HG03139 (cell line): ENCODE data around the gene CTDP1.

Source experiments
- ATAC-seq: cut with Tn5 transposase; IDR thresholded peaks from one replicate; pipeline ENCODE4 v1.9.1; 2021; ENCODE audit not compliant: unreplicated experiment

Gene CTDP1

DNA sequence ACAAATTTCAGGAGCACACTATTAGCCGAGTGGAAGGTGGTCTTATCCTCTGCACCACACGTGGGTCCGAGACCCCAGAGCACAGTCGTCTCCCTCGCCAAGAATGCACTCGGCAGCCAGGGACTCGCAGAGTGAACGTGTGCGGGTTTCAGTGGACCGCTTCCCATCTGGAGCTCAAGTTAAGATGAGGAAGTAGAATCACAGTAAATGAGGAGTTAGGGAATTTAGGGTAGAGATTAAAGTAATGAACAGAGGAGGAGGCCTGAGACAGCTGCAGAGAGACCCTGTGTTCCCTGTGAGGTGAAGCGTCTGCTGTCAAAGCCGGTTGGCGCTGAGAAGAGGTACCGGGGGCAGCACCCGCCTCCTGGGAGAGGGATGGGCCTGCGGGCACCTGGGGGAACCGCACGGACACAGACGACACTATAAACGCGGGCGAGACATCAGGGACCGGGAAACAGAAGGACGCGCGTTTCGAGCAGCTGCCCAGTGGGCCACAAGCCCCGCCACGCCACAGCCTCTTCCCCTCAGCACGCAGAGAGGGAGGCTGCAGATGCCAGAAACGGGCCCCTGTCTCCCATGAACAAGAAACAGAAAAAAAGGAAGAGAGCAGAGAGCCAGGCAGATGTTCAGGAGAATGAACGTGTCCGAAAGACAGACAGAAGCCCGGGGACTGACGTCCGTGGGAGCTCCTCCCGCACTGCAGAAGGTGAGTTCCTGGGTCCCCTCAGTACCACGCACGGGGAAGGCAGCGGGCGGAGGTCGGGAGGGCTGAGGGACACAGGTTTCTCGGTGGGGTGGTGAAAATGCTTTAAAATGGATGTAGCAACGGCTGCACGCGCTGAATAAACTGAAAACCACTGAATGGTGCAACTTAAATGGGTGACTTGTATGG, 112.7 kb downstream of the CTDP1 start:
- ATAC-seq: no peak

DNA sequence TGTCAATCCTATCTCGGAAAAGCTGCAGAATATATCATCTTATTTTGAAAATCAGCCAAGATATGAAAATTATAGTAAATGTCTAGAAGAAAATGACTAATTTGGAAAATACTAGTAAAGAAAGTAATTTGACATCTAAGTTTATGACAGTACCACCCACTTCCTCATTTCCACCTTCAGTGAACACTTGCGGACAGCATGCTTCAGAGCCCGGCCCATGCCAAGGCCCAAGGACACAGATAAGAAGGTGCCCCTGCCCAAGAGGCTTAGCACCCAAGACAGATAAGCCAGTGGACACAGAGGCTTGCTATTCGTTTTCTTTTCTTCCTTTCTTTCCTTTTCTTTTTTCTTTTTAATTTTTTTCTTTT, 113.4 kb downstream of the CTDP1 start:
- ATAC-seq: no peak

DNA sequence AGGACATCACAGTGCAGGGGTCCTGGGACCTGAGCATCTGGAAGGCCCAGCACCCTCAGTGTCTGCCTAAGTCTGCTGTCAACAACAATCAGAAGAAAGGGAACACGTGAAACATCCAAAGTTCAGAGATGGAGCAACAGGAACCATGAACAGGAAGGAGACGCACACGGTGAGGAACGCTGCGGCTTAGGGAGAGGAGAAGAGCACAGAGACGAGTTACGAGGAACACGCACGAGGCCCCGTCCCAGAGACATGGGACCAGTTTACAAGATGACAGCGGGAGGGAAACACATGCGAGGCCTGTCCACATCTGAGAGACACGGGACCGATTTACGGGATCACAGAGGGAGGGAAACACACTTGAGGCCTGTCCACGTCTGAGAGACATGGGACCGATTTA, 115.2 kb downstream of the CTDP1 start:
- ATAC-seq: no peak

DNA sequence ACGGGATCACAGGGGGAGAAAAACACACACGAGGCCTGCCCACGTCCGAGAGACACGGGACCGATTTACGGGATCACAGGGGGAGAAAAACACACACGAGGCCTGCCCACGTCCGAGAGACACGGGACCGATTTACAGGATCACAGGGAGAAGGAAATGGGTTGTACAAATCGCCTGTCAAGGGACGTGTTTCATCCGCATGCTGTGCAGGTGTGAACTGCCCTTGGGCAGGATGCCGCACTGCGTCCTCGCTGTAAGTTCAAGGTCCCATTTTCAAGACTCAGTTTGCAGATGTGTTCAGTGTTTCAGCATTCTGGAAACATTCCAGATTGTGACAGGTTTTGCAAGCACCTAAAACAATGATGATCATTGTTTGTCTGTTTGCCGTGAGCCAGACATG, 115.8 kb downstream of the CTDP1 start:
- no peak for ATAC-seq

DNA sequence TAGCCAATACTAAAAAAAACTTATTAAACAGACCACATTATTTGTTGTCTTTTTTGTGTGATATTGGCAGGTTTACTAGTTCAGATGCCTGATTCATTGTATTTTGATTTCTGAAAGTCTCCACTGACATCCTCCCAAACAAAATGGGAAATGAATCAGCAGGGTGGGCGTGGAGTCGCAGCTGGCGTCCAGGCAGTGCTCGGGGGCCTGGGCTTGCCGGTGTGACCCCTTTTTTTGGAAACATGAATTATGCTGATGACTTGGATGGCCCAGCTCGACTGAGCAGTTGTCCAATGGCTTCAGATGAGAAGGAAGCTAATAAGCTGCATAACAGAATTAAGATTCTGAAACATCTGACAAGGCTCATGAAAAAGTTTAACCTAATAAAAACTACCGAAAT, 116.4 kb downstream of the CTDP1 start:
- no peak for ATAC-seq

DNA sequence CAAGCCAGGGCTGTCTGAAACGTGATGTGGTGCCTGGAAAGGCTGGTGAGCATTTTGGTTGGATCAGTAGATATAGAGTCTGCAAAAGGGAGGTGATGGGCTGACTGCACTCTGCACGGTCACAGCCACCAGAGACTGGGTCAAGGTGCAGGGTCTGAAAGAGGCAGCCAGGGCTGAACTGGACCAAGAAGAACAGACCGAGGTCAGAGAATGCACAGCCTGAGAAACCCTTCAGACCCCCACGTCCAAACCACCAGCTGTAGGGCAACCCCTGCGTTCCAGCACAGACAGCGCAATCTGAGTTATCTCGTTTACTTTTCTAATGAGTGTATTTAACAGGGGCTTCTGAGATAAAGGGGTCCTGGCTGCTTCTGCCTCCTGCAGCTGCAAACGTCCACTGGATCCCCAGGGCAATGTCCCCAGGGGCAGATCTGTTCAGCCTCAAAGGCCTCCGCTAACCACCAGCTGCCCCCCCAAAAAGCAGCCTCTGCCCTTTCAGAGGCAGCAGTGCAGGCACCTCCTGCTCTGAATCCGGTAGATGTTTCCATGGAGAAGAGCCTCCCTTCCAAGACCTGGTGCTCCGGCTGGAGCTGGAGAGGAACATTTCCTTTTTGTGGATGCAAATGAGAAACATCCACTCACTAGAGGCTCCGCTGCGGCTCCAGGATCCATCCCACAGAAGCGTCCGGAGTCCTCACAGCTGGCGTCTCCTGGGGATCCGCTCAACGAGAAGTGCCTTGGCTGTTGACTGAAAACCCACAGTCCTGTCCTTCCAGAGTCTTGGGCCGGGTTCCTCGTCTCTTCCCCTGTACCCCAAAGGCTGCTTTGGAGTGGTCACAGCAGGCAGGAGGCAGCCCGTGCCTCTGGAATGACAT, 117.2 kb downstream of the CTDP1 start:
- no peak for ATAC-seq

DNA sequence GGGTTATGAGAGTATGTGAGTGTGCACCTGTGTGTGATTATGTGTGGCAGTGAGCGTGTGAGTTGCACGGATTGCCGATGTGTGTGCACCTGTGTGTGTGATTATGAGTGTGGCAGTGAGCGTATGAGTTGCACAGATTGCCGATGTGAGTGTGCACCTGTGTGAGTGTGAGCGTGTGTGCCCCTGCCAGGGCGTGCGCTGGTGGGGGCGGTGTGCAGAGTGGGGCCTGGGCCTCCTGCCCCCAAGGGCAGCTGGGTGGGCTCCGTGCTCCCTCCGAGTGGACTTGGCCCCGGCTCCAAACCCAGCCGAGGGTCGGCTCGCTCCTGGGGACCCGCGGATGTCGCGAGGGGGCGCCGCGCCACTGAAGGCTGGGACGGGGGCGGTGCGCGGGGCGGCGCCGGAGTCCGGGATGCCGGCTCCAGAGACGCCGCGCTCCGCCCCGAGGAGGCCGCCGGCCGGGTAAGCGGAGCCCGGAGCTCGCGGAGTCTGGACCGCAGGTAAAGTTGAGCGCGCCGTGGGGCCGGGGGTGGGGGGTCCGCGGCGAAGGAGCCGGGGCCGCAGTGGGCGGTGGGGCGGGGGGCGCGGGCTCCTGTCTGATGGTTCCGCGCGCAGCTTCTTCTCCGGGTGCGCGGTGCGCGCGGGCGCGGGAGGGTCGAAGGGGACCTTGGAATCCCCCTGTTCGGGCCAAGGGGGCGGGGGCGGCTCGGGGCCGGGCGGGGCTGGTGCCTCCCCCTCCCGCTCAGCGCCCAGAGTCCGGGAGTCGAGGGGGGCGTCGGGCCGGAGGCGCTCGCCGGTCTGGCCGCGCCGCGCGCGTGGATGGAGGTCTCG, 118.1 kb downstream of the CTDP1 start, which contains the start of gene KCNG2:
Gene KCNG2, plus strand, starts transcription at position 421 of the 828 bp plus-strand sequence. CDS start 65,730 bp downstream, outside the sequence.
- ATAC-seq: no peak

DNA sequence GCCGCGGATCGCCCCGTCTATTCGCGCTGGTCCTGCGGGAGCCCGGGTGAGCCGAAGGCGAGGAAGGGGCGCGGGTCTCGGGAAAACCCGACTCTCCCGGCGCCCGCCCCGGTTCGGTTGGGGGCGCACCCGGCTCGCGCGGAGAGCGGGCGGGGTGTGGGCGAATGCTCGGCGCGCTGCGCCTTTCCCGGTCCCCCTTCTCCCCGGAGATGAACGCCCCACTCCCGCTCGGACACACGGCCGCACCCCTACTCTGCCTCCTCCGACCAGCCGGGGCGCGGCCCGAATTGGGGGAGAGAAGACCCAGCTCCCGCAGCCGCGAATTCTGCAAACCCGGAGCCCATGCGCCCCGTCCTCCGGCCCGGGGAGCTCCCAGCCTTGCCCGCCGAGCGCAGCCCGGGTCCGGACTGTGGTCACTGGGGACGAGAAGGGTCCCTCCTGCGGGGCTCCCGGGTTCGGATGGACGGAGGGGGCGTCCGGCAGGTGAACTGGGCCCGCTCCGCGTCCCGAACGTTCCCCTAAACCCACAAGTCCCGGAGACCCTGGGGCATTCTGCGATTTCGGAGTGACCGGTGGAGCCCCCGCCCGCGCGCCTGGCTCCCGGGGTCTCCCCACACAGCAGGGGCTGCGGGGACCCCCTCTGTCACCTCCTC, 118.9 kb downstream of the CTDP1 start:
- ATAC-seq: no peak

DNA sequence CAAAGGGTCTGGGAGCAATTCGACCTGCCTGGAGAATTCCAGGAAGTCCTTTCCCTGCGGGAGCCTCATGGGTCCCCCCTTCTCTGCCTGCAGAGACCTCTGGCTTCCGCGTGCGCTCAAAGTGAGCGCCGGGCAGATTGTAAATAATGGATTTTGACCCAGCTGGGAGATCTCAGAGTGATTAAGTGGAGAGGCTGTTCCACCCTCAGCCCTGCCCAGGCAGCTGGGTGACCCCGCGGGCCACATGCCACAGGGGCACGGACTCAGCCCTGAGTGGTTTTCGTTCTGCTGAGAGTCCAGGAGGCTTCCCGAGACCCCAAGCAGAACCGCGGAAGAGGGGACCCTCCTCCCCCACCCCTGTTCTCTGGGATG, 119.4 kb downstream of the CTDP1 start:
- ATAC-seq: no peak

DNA sequence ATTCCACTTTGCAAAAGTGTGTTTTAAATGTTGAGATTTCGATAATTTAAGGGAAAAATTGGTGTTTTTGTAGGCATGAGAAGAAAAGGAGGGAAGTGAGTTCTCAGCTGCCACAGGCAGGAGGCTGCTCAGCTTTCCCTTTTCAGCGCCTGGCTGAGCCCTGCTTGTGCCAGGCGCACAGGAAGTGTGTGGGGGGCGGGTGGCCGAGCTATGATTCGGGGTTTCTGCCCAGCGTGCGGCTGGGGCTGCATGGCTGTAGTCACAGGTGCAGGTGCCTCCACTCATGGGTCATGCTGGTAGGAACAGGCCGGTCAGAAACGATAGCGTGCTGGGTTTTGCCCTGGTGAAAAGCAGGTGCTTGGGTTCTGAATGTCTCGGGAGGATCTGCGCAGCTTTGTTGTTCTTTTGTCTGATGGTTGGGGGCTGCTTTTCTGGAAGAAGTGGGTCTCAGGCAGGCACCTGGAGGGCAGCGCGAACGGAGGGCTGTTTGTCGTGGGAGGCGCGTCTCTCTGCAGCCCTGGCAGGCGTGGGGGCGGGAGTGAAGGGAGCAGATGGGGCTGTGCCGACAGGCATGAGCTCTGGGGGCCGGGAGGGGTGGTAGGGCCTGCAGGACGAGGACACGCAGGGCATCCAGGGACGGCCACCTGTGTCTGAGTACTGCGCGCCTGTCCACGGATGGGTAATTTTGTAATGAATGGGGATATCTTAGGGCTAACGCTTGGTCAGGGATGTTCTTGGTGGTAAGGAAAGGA, 120.2 kb downstream of the CTDP1 start:
- ATAC-seq: no peak

DNA sequence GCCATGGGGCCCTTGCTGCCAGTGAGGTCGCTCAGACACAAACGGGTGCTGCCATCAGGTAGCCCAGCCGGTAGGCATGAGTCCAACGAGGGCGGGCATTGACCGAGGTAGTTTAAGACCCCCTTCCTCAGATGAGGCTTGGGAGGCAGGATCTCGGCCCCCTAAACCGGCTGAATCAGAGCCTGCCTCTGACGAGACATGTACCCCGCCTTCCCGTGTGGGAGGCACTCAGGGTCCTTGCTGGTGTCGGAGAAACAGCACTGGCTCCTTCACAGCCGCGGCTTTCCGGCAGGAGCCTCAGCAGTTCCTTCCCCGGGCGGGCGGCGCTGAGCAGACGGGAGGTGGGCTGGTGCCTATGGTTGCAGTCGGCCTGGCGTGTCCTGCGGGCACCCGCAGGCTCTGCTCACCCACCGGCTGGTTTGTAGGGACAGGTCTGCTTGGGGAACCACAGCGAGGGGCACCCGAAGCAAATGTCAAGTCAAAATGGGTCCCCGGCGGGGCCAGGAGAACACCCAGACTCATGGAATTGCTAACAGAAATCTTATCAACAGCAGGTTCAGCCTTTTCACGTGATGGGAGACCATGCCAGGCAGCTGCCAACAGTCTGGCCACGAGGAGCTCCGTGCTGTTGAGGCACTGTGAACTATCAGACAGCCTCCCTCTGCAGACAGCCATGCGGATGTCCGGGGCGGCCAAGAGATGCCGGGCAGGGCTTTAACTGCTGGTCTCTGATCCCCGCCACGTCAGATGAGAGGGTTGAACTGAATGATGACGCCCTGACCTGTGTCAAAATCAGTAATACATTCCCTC, 121.0 kb downstream of the CTDP1 start:
- ATAC-seq: no peak

DNA sequence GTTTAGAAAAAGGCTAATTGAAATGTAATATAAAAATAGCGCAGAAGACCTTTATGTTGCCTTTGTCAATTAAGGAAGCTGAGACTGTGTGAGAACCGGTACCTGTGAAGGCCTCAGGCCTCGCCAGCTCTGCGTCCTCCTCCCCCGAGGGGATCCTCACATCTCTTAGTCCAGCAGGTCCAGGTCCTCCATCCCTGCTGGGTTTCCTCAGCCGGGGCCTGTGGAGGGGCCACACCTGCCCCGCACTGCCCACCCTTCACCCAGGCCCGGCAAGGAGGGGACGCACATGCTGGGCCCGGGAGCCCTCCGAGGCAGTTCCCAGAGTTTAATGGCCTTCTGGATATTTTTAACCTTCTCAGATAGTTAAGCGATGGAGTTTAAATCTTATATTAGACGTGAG, 121.6 kb downstream of the CTDP1 start:
- no peak for ATAC-seq

DNA sequence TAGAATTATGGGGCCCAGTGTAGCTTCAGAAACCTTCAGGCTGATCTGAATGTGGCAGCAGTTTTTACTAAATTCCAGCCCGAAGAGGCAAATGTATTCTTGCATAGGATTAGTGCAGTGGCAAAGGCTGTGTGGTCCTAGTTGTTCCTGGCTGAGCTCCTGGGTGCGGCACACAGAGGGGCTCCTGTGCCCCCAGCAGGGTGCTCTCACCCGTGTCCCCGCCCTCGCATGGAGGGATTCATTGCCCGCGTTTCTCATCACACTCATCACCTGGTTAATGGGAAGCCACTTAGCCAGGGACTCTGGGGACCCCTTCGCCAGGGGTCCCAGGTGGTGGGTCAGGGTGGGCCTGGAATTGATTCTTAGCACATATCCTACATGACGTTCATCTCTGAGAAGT, 122.0 kb downstream of the CTDP1 start:
- no peak for ATAC-seq

DNA sequence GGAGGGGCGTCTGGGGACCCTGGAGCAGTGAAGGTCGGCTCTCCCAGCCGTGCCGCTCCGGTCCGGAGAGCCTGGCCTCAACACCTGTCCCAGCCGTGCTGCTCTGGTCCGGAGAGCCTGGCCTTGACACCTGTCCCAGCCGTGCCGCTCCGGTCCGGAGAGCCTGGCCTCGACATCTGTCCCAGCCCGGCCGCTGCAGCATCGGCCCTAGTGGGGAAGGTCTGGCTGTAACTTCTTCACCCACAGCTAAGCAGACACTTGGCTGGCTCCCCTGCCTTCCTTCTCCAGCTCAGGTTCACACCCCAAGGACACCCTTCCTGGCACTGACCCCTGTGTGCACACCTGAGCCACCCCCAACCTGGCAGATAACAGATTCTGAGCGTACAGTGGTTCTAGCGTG, 122.7 kb downstream of the CTDP1 start:
- ATAC-seq: no peak

DNA sequence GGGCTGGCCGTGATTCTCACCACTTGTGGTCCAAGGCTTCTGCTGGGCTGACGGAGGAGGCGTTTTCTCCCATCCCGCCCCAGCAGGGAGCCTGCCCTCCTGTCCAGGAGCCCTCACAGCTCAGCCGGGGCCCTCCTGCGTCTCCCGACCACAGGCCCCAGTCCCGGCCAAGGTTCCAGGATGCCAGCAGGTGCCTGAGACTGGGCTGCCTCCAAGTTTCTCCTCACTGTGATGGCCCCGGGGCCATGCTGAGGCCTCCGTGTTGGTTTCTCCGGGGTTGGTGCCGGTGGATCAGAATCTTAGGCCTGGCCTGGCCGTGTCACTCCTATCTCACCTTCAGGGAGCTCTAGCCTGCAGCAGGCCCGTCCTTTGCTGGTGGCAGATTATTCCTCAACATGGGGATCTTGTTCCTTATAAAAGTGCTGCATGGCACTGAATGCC, 124.0 kb downstream of the CTDP1 start:
- no peak for ATAC-seq
